ENCODE data around the gene ACTL6A.
"Not testable (repeated sequence)": the region's sequence is repeated elsewhere in the genome, so short reads cannot be mapped to it uniquely, and the experiment has no call there.

The ACTL6A gene

DNA sequence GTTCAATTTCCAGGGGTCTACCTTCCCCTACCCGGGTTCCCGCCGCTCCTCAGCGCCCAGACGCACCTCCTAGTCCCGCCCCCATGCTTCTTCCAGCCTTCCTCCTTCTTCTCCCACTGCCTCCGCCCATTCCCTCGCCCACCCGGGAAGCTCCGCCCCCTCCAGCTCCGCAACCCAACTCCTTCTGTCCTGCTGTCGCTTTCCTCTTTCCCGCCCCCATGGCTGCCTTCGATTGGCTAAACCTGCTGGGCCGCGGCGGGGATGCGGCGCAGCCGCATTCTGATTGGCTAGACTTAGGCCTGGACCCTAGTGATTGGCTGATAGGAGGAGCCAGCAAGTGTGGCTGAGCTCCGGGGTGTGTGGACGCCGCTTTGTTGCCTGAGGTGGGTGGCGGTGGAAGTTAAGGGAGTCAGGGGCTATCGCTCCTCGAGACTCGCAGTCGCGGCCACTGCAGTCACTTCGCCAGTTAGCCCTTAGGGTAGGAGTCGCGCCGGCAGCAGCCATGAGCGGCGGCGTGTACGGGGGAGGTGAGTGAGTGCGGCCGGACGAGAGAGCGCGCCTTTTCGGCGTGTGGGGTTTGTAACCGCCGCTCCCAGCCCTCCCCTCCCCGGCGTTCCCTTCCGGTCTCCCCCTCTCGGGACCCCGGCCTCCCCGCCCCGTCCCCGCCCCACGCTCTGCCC lies at the start of gene ACTL6A:
ACTL6A (plus strand) TSS at position 336 of the 680 bp plus-strand sequence; CDS start at position 503, 167 bp downstream.
- Mint-ChIP-seq H3K4me1 (peaks cover 42% of the 10 kb centered on the region), H3K27ac (peak within 1 kb of the TSS; percentile 96 to 97), H3K27me3 (no peaks in the 10 kb centered on the region), H3K9me3 (no peaks in the 10 kb centered on the region), H3K4me3 (peak within 1 kb of the TSS; percentile 90 to 96)
- DNase-seq = peak; percentile 96 to 98
- peak; percentile 94 for ATAC-seq

DNA sequence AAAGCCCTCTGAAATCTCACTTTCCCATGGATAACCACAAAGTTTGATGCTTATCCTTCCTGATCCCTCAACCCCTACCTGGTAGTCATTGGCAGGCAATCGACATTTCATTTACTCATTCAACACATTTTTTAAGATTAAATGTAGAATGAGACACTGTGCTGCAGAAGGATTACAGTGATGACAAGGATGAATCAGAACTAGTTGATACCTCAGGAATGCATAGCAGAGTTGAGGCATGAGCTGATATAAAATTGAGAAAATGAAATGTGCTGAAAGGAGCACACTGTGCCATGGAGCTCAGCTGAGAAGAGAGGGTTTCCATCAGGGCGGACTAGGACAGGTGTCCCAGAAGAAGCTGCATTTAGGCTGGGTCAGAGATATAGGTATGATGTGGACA lies 48.9 kb upstream of the ACTL6A start:
- Mint-ChIP-seq H3K4me1 (no peaks in the 10 kb centered on the region), H3K27ac (no peak overlapping the region), H3K9me3 (peaks cover 21 to 29% of the 10 kb centered on the region in 2 donors), H3K4me3 (no peak overlapping the region), H3K27me3 (no peaks in the 10 kb centered on the region)
- DNase-seq = no peak
- no peak for ATAC-seq

DNA sequence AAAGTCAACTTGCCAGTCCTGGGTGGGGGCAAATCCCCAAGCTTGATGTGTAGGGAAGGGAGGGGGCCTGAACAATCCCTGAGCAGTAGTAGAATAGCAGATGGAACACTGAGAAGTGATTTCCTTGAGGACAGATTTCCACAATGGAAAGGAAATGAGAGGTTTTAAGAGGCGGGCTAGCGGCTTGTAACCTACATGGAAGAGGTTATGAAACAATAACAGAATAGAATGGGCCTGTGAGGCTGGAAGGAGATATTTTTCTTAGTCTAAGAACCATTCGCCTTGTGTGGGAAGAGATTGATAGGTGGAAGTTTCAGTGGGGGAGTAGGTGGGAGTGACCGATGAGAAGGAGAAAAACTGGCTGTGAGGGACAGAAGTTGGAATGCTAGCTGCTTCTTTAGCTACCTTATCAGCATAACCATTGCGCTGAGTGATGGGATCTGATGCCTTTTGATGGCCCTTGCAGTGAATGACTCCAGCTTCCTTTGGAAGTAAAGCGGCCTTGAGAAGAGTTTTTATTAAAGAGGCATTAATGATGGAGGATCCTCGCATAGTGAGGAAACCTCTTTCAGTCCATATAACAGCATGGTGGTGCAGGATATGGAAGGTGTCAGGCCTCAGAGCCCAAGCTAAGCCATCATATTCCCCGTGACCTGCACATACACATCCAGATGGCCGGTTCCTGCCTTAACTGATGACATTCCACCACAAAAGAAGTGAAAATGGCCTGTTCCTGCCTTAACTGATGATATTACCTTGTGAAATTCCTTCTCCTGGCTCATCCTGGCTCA lies 46.1 kb upstream of the ACTL6A start:
- H3K4me3 Mint-ChIP-seq, ATAC-seq, H3K4me1 Mint-ChIP-seq, H3K27me3 Mint-ChIP-seq, DNase-seq: not testable (repeated sequence)
- H3K9me3 Mint-ChIP-seq = peaks cover 21 to 29% of the 10 kb centered on the region in 2 donors
- peak overlapping the region in 1 of 2 donors; percentile 45 for H3K27ac Mint-ChIP-seq

DNA sequence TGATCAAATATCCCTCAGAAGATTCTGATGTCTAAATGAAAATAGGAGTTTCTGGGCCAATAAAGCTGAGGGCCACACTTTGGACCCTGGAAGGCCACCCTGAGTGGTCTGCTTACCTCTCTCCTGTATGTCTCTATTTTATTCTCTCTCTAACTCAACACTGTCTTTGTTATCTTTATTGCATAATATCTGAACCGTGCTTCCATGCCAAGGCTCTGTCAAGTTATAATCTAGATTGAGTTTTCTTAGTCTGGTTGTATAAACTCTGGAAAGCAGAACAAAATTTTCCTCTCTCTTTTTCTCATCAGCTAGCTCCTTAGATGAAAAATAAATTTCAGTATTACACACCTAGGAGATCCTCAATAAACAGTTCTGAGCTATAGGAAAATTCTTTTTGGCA lies 36.2 kb upstream of the ACTL6A start:
- Mint-ChIP-seq H3K4me3 (no peak overlapping the region), H3K9me3 (no peaks in the 10 kb centered on the region), H3K4me1 (no peaks in the 10 kb centered on the region), H3K27ac (no peak overlapping the region), H3K27me3 (peaks cover 14% of the 10 kb centered on the region)
- ATAC-seq (no peak), DNase-seq (no peak)

DNA sequence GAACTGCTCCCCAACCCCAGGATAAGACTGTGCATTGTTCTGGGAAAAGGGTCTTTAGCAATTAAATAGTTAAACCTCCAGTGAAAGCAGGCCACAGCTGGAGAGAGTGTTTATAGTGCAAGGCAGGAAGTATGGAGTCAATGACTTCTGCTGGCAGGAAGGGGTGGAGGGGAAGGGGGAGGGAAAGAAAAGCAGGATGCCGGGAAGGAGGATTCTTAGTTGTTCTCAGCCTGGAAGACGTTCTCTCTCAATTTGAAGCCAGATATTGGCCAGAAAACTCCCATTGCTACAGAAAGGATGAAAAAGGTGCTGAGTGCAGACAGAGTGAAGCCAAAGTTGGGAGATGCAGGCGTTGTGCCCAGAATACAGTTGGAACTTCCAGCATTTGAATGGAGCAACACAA lies 35.7 kb upstream of the ACTL6A start:
- Mint-ChIP-seq H3K27me3 (peaks cover 14% of the 10 kb centered on the region), H3K4me3 (no peak overlapping the region), H3K27ac (no peak overlapping the region), H3K4me1 (no peaks in the 10 kb centered on the region), H3K9me3 (no peaks in the 10 kb centered on the region)
- DNase-seq (no peak), ATAC-seq (no peak)

DNA sequence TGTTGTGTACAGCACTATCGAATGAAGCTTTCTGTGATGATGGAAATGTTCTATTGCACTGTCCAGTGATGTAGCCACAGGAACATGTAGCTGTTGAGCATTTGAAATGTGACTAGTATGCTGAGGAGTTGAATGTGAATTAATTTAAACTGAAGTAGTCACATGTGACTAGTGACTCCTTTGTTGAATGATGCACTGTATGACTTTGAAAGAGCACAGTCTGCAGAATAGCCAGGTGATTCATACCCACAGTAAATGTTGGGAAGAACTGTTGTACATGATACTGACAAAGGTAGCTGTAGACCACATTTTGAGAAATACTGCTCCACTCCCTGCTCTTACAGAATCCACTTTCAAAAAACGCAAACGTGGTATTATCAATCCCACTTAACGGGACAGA lies 34.0 kb upstream of the ACTL6A start:
- H3K4me1 Mint-ChIP-seq = no peaks in the 10 kb centered on the region
- H3K4me3 Mint-ChIP-seq = no peak overlapping the region
- H3K27me3 Mint-ChIP-seq = peaks cover 14% of the 10 kb centered on the region
- no peaks in the 10 kb centered on the region for H3K9me3 Mint-ChIP-seq
- DNase-seq (no peak), ATAC-seq (no peak)
- no peak overlapping the region for H3K27ac Mint-ChIP-seq

DNA sequence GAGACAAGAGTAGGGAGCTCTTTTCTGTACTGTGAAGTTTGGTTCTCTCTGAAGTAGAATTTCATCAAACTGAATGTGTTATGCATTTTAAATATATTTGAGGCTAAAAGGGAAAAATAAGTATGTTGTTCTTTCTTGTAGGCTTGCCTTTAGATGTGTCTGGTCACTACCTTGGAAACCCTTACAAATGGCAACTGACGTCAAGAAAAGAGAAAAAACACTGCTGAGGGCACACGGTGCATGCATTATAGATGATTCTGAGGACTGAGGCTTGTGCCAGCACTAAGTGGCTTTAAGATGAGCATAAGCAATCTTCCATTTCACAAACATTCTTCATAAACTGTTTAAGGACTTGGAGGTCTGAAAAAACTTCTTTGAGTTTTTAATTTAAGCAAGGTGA lies 31.1 kb upstream of the ACTL6A start:
- Mint-ChIP-seq H3K4me3 (no peak overlapping the region), H3K27me3 (no peaks in the 10 kb centered on the region), H3K9me3 (no peaks in the 10 kb centered on the region), H3K4me1 (no peaks in the 10 kb centered on the region), H3K27ac (no peak overlapping the region)
- no peak for DNase-seq
- no peak for ATAC-seq

DNA sequence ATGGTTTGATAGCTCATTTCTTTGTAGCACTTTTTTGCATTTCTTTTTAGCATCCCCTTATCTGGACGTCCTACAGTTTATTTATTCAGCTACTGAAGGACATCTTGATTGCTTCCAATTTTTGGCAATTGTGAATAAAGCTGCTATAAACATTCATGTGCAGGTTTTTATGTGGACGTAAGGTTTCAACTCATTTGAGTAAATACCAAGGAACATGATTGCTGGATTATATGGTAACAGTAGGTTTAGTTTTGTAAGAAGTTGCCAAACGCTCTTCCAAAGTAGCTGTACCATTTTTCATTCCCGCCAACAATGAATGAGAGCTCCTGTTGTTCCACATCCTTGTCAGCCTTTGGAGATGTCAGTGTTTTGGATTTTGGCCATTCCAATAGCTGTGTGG lies 29.5 kb upstream of the ACTL6A start:
- H3K27me3 Mint-ChIP-seq = no peaks in the 10 kb centered on the region
- ATAC-seq = no peak
- DNase-seq = no peak
- no peaks in the 10 kb centered on the region for H3K9me3 Mint-ChIP-seq
- H3K4me1 Mint-ChIP-seq = no peaks in the 10 kb centered on the region
- H3K27ac Mint-ChIP-seq = no peak overlapping the region
- no peak overlapping the region for H3K4me3 Mint-ChIP-seq

DNA sequence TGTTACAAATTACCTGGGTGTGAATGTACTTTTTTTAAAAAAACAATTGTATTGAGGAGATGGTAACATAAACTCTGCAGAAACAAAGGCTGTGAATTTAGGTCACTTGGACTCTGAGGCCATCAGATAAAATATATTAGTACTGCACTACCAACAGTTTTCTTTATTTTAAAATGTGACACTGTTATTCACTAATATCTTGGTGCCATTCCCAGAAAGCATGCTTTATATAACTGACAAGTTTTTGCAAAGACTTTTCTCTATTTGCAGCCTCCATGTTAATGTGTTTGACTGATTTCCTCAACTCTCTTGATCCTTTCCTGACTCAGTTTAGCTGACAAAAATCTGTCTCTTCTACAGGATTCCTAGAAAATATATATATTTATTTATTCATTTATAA lies 26.5 kb upstream of the ACTL6A start:
- ATAC-seq = no peak
- H3K4me3 Mint-ChIP-seq = no peak overlapping the region
- no peaks in the 10 kb centered on the region for H3K9me3 Mint-ChIP-seq
- H3K27ac Mint-ChIP-seq = no peak overlapping the region
- no peaks in the 10 kb centered on the region for H3K27me3 Mint-ChIP-seq
- H3K4me1 Mint-ChIP-seq = no peaks in the 10 kb centered on the region
- DNase-seq = no peak

DNA sequence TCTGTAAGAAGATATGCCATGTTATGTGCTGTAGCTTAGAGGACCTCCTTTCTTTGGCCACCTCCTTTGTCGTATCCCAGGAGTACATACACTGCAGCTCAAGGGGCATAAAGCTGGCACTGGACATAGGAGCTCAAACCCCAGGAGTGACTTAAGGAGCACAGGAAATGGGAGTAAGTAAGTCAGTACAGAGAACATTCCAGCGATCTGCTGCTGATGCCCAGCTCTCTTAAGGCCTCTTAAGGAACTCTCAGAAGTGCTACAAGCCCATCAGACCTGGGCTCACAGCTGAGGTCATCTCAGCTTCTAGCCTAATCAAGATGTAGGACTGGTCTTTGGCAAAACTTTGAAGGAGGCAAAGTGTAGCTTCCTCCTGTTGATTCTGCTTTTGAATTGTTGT lies 21.6 kb upstream of the ACTL6A start:
- no peaks in the 10 kb centered on the region for H3K27me3 Mint-ChIP-seq
- H3K9me3 Mint-ChIP-seq = no peaks in the 10 kb centered on the region
- DNase-seq (no peak), ATAC-seq (no peak)
- no peaks in the 10 kb centered on the region for H3K4me1 Mint-ChIP-seq
- H3K27ac Mint-ChIP-seq = no peak overlapping the region
- no peak overlapping the region for H3K4me3 Mint-ChIP-seq

DNA sequence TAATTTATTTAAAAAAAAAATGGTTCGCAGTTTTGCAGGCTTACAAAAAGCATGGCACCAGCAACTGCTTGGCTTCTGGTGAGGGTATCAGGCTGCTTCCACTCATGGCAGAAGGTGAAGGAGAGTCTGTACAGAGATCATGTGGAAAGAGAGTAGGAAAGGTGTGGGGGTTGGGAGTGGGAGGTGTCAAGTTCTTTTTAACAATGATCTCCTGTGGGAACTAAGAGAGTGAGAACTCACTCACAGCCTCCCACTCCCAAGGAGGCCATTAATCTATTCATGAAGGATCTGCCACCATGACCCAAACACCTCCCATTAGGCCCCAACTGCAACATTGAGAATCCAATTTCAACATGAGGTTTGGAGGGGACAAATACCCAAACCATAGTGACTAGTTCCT lies 21.1 kb upstream of the ACTL6A start:
- no peaks in the 10 kb centered on the region for H3K27me3 Mint-ChIP-seq
- ATAC-seq = no peak
- H3K4me3 Mint-ChIP-seq = no peak overlapping the region
- no peaks in the 10 kb centered on the region for H3K9me3 Mint-ChIP-seq
- no peaks in the 10 kb centered on the region for H3K4me1 Mint-ChIP-seq
- no peak overlapping the region for H3K27ac Mint-ChIP-seq
- DNase-seq = no peak

DNA sequence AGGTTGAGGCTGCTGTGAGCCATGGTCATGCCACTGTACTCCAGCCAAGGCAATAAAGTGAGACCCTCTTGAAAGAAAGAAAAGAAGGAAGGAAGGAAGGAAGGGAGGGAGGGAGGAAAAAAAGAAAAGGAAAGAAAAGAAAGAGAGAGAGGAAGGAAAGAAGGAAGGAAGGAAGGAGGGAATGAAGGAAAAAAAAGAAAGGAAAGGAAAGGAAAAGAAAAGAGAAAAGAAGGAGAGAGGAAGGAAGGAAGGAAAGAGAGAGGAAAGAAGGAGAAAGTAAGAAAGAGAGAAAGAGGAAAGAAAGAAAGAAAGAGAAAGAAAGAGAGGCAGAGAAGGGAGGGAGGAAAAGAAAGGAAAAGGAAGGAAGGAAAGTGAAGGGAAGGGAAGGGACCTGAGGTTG lies 20.4 kb upstream of the ACTL6A start:
- no peak overlapping the region for H3K4me3 Mint-ChIP-seq
- no peaks in the 10 kb centered on the region for H3K4me1 Mint-ChIP-seq
- H3K27me3 Mint-ChIP-seq = no peaks in the 10 kb centered on the region
- no peak overlapping the region for H3K27ac Mint-ChIP-seq
- no peaks in the 10 kb centered on the region for H3K9me3 Mint-ChIP-seq
- ATAC-seq (no peak), DNase-seq (no peak)

DNA sequence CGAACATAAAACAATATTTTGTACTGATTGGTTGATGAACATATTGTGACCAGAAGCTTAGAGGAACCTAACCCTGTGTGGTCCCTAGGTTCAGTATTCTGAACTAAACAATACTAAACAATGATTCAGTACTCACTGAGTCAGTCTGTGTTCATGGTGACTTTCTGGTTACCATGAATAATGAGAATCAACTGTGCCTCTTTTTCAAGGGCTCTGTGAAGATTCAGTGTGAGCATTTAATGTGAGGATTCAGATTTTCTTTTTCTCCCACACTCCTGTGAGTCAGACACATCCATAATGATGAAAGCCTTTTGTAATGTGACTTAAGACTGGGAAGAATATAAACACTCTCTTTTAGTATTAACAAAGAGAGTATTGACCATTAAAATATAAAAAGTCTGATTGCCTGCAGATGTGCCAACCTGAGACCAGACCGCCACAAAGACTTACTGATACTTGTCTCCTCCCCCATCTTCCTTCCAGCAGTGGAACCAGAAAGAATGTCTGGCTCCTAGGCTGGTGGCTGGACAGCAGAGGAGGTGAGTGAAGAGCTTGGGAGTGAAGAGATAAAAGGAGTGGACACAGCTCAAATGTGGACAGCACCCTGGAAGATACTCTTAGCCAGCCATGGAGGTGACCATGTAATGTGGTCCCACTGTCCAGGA lies 17.6 kb upstream of the ACTL6A start:
- no peak for ATAC-seq
- no peak overlapping the region for H3K27ac Mint-ChIP-seq
- H3K27me3 Mint-ChIP-seq = no peaks in the 10 kb centered on the region
- no peak overlapping the region for H3K4me3 Mint-ChIP-seq
- no peaks in the 10 kb centered on the region for H3K9me3 Mint-ChIP-seq
- H3K4me1 Mint-ChIP-seq = no peaks in the 10 kb centered on the region
- DNase-seq = no peak

DNA sequence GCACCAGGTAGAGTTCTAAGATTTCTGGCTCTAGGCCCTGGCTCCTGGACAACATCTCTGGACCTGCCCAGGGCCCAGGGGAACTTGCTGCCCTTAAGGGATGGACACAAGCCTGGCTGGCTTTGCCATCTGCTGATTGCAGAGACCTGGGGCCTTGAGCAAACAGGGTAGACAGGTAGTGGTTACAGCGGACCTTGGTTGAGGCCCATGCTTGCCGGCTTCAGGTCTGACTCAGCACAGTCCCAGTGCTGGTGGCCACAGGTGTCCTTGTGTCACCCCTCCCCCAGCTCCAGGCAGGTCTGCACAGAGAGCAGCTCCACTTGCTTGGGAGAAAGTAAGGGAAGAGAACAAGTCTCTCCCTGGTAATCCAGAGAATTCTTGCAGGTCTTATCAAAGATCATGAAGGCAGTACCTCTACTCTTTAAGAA lies 15.9 kb upstream of the ACTL6A start:
- Mint-ChIP-seq H3K4me1 (no peaks in the 10 kb centered on the region), H3K27ac (no peak overlapping the region), H3K27me3 (no peaks in the 10 kb centered on the region), H3K9me3 (no peaks in the 10 kb centered on the region), H3K4me3 (no peak overlapping the region)
- DNase-seq (no peak), ATAC-seq (no peak)

DNA sequence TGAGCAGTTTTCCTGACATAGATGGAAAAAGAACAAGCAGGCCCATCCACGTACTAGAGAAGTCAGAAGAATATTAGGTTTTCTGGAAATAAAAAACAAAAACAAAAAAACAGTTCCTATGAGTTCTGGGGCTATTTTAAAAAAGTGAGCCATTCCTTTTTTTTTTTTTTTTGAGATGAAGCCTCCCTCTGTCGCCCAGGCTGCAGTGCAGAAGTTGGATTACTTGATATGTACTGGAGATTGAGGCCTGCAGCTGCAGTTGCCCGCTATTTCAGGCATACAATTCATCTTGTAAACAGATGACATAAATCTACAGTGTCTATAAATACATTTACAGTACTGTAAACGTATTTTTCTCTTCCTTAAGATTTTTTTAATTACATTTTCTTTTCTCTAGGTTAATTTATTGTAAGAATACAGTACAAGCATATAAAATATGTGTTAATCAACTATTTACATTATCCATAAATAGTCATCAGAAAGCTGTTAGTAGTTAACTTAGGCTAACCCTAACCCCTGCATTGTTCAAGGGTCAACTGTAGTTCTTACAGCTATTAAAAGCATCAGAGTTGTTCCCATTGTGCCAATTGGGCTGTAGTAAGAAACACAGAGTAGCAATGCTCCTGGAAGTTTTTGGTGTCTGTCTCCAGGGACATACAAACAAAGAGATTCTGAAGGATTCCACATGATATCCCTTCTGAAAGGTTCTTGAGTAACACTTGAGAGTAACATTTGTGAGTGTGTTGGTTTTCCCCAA lies 11.2 kb upstream of the ACTL6A start:
- no peaks in the 10 kb centered on the region for H3K27me3 Mint-ChIP-seq
- no peaks in the 10 kb centered on the region for H3K9me3 Mint-ChIP-seq
- DNase-seq (no peak), ATAC-seq (no peak)
- no peaks in the 10 kb centered on the region for H3K4me1 Mint-ChIP-seq
- no peak overlapping the region for H3K27ac Mint-ChIP-seq
- H3K4me3 Mint-ChIP-seq = no peak overlapping the region

All from stimulated activated naive CD8-positive, alpha-beta T cell treated with anti-CD3 and anti-CD28 coated beads, Interleukin-15, amount 100 ng/mL, for 72 hours (primary cell).